Upper lobe of right lung (tissue), 1 donor: ENCODE measurements around the gene SOX2. TPM values are rescaled to one million over a fixed set of nuclear protein-coding genes. Genes with fewer than 3 reads are reported as not detected.
A peak's percentile ranks its signal among the peaks of the same experiment; 100 is the strongest.
"Not testable (repeated sequence)": the region's sequence is repeated elsewhere in the genome, so short reads cannot be mapped to it uniquely, and the experiment has no call there.

Experiments
- ATAC-seq: fragments of 200-7000 bp; cut with Tn5 transposase; one replicate; pipeline ENCODE4 v1.9.1; 2020; ENCODE audit warnings: mild to moderate bottlenecking, moderate library complexity
- DNase-seq: peaks from one replicate; pipeline ENCODE4 v3.0.0-alpha.2; 2020
- H3K27ac ChIP-seq: fragments of 200-600 bp; one replicate; pipeline ENCODE4 v1.8.0; 2022
- H3K27me3 ChIP-seq: fragments of 200-600 bp; one replicate; pipeline ENCODE4 v1.8.0; 2022; ENCODE audit warnings: mild to moderate bottlenecking
- H3K36me3 ChIP-seq: fragments of 200-600 bp; one replicate; pipeline ENCODE4 v1.8.0; 2022
- H3K4me1 ChIP-seq: fragments of 200-600 bp; one replicate; pipeline ENCODE4 v1.8.0; 2022
- H3K4me3 ChIP-seq: fragments of 200-600 bp; one replicate; pipeline ENCODE4 v1.8.0; 2022; ENCODE audit warnings: mild to moderate bottlenecking
- H3K9me3 ChIP-seq: fragments of 200-600 bp; one replicate; pipeline ENCODE4 v1.8.0; 2022
- CTCF ChIP-seq: fragments of 200-600 bp; IDR thresholded peaks from one replicate; pipeline ENCODE4 v1.8.0; 2022; ENCODE audit warnings: antibody characterized with exemption
- intact Hi-C: fragments of 100-400 bp; cut with DNase I; formaldehyde crosslinking; loops from one replicate; pipeline ENCODE4 v1.11.0; 2022
- total RNA-seq: library from RNA; stranded (reverse); fragmentation: NEBNext Ultra II Directional; extraction: Animal tissue kit (Norgen Biotek cat#: 25700); gene quantifications from one replicate; pipeline ENCODE4 v1.2.1, GENCODE V29; 2021
- donor health status: DM: no; HTN: yes; CAD: no; lungs with severe emphysema.

The SOX2 gene
- total RNA-seq, 1 donor from 2014 or later = 0.20 TPM

GRCh38 chr3:181753391-181753790 is 41.7 kb downstream of the SOX2 start:
- no peaks in the 10 kb centered on the region for H3K9me3 ChIP-seq
- peaks cover 33% of the 10 kb centered on the region for H3K27me3 ChIP-seq
- H3K36me3 ChIP-seq = no peaks in the 10 kb centered on the region
- H3K27ac ChIP-seq = no peak overlapping the region
- no peak overlapping the region for H3K4me3 ChIP-seq
- DNase-seq (no peak), ATAC-seq (no peak)
- no peak for TF ChIP-seq CTCF
- H3K4me1 ChIP-seq = no peaks in the 10 kb centered on the region
- intact Hi-C loops = no loop called here

GRCh38 chr3:181755959-181756358 is 44.2 kb downstream of the SOX2 start:
- no peak overlapping the region for H3K27ac ChIP-seq
- H3K4me3 ChIP-seq = no peak overlapping the region
- H3K9me3 ChIP-seq = no peaks in the 10 kb centered on the region
- intact Hi-C loops = no loop called here
- H3K36me3 ChIP-seq = no peaks in the 10 kb centered on the region
- no peaks in the 10 kb centered on the region for H3K4me1 ChIP-seq
- peaks cover 26% of the 10 kb centered on the region for H3K27me3 ChIP-seq
- no peak for DNase-seq
- no peak for TF ChIP-seq CTCF
- ATAC-seq = peak; percentile 60

- Histone ChIP-seq H3K27me3 (peaks cover 26% of the 10 kb centered on the region), H3K27ac (no peak overlapping the region), H3K9me3 (no peaks in the 10 kb centered on the region), H3K36me3 (no peaks in the 10 kb centered on the region), H3K4me1 (no peaks in the 10 kb centered on the region), H3K4me3 (no peak overlapping the region)
- intact Hi-C loops = no loop called here
- no peak for ATAC-seq
- no peak for DNase-seq
- no peak for TF ChIP-seq CTCF
Measured at GRCh38 chr3:181756645-181757297, 45.0 kb downstream of the SOX2 start.

- Histone ChIP-seq H3K9me3 (no peaks in the 10 kb centered on the region), H3K27ac (no peak overlapping the region), H3K4me3 (no peak overlapping the region), H3K4me1 (no peaks in the 10 kb centered on the region), H3K36me3 (no peaks in the 10 kb centered on the region), H3K27me3 (peaks cover 23% of the 10 kb centered on the region)
- no peak for DNase-seq
- no peak for ATAC-seq
- intact Hi-C loops = no loop called here
- no peak for TF ChIP-seq CTCF
Measured at GRCh38 chr3:181757694-181758306, 46.1 kb downstream of the SOX2 start.

- Histone ChIP-seq H3K4me1 (no peaks in the 10 kb centered on the region), H3K27ac (no peak overlapping the region), H3K9me3 (no peaks in the 10 kb centered on the region), H3K27me3 (no peaks in the 10 kb centered on the region), H3K4me3 (no peak overlapping the region), H3K36me3 (no peaks in the 10 kb centered on the region)
- intact Hi-C loops = no loop called here
- DNase-seq (no peak), ATAC-seq (no peak)
- TF ChIP-seq CTCF = no peak
Measured at GRCh38 chr3:181761906-181762305, 50.2 kb downstream of the SOX2 start.

GRCh38 chr3:181764033-181764432 is 52.3 kb downstream of the SOX2 start:
- H3K27me3 ChIP-seq, H3K27ac ChIP-seq, DNase-seq, H3K4me3 ChIP-seq, intact Hi-C loops, H3K9me3 ChIP-seq, H3K4me1 ChIP-seq, H3K36me3 ChIP-seq, ATAC-seq: not testable (repeated sequence)
